Right ventricle myocardium superior (tissue), 1 donor: Measurements from ENCODE around the gene IL11RA. TPM values are rescaled to one million over a fixed set of nuclear protein-coding genes. Genes with fewer than 3 reads are reported as not detected.
"Not testable (repeated sequence)": the region's sequence is repeated elsewhere in the genome, so short reads cannot be mapped to it uniquely, and the experiment has no call there.

ENCODE experiments used
- ATAC-seq: fragments of 200-7000 bp; cut with Tn5 transposase; one replicate; pipeline ENCODE4 v1.9.1; 2020; ENCODE audit warnings: mild to moderate bottlenecking; ENCODE audit not compliant: poor library complexity
- DNase-seq: peaks from one replicate; pipeline ENCODE4 v3.0.0-alpha.2; 2020
- intact Hi-C: fragments of 100-400 bp; cut with DNase I; formaldehyde crosslinking; loops from one replicate; pipeline ENCODE4 v1.11.2; 2022
- total RNA-seq: library from RNA; stranded (reverse); fragmentation: NEBNext Ultra II Directional; extraction: Animal tissue kit (Norgen Biotek cat#: 25700); gene quantifications from one replicate; pipeline ENCODE4 v1.2.1, GENCODE V29; 2021
- donor health status: DM: no; HTN: yes; CAD: no; lungs with severe emphysema.

Gene IL11RA
- total RNA-seq, 1 donor from 2014 or later: 48.8 TPM

- no peak for DNase-seq
- intact Hi-C loops: no loop called here
- ATAC-seq: no peak
These were observed 24.0 kb upstream of the IL11RA start for GRCh38 chr9:34627716-34628655.

GRCh38 chr9:34628656-34629490 is 23.1 kb upstream of the IL11RA start, which contains the start of gene ARID3C:
Gene ARID3C (minus strand): TSS chr9:34629066. CDS start chr9:34628014, 1,052 bp downstream.
- intact Hi-C loops: no loop called here
- DNase-seq (no peak), ATAC-seq (peak; percentile 80)

DNA sequence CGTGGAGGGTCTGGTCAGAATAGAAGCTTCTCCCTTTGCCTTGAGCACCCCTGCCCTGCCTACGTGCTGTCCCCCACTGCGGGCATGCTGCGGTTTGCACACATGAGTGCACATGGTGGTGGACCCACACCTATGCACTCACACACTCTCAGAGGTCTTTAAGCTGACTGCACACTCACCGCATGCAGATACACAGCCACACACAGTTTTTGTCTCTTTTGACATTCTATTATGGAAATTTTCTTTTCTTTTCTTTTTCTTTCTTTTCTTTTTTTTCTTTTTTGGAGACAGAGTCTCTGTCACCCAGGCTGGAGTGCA is 22.5 kb upstream of the IL11RA start:
- ATAC-seq (no peak), DNase-seq (no peak)
- intact Hi-C loops: no loop called here

DNA sequence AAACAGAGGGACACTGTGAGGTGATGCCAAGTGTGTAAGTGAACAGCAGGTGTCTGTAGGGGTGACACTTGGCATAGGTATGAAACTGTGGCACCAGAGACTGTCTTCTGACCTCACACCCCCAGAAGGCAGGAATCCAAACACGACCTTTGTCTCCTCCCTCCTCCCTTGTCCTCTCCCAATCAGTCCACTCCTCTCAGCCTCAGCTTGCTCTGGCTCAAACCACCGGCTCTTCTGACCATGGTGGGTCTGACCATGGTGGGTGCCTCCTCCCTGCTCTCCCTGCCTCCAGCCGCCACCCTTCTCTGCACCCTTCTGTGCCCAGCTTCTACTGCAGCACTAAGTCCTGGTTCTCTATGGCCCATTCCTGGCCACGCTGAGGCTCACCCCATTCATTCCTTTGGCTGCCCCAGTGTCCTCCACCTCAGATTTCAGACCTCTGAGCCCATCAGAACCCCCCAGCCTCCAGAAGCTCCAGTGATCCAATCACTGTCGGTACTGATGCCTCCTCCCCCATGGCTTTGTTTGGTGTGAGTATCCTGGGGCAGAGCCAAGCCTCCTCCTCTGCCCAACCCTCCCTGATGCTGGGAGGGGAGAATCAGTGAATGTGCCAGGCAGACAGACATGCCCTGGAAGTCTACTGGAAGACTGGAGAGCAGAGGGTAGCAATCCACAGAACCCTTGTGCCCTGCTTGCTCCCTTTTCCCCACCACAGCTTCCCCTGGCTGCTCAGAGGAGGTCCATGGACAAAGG is 21.4 kb upstream of the IL11RA start:
- intact Hi-C loops: no loop called here
- ATAC-seq (no peak), DNase-seq (no peak)

- intact Hi-C loops: no loop called here
- ATAC-seq (no peak), DNase-seq (no peak)
These were observed 18.8 kb upstream of the IL11RA start for GRCh38 chr9:34633166-34633565.

- DNase-seq: peak; percentile 61
- intact Hi-C loops: no loop called here
- peak; percentile 30 for ATAC-seq
These were observed 18.0 kb upstream of the IL11RA start for GRCh38 chr9:34633851-34634550.

DNA sequence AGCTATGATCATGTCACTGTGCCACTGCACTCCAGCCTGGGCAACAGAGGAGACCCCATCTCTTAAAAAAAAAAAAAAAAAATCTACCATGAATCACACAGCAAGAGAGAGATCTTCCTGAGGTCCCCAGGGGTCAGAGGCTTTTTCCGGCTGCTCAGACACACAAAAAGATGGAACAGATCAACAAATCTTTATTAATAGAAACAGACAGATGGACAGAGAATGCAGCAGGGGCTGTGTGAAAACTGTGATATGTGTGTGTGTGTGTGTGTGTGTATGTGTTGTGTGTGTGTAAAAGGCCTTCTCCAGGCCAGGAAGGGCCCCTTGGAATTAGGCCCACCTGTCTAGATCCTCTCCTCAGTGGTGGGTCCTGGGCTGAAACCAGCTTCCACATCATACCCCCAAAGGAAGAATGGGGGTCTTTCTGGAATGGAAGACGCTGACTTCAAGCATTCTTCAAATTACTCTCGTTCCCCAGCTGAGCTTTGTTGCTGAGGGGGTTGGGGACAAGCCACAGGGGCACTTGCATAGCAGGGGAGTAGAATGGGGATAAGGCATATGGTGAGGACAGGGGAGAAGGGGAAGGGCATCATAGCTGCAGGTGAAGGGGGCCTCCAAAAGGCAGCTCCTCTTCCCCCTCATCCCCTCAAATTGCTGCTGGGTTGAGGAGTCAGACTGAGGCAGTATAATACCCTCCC is 17.3 kb upstream of the IL11RA start:
- intact Hi-C loops: no loop called here

GRCh38 chr9:34635556-34635955 is 16.4 kb upstream of the IL11RA start:
- intact Hi-C loops: no loop called here
- ATAC-seq (no peak), DNase-seq (no peak)

More for the DNA sequence above, 17.3 kb upstream of the IL11RA start:
- DNase-seq (no peak), ATAC-seq (no peak)

- ATAC-seq (no peak), DNase-seq (no peak)
- intact Hi-C loops: no loop called here
These were observed 15.1 kb upstream of the IL11RA start for GRCh38 chr9:34636791-34637355.

DNA sequence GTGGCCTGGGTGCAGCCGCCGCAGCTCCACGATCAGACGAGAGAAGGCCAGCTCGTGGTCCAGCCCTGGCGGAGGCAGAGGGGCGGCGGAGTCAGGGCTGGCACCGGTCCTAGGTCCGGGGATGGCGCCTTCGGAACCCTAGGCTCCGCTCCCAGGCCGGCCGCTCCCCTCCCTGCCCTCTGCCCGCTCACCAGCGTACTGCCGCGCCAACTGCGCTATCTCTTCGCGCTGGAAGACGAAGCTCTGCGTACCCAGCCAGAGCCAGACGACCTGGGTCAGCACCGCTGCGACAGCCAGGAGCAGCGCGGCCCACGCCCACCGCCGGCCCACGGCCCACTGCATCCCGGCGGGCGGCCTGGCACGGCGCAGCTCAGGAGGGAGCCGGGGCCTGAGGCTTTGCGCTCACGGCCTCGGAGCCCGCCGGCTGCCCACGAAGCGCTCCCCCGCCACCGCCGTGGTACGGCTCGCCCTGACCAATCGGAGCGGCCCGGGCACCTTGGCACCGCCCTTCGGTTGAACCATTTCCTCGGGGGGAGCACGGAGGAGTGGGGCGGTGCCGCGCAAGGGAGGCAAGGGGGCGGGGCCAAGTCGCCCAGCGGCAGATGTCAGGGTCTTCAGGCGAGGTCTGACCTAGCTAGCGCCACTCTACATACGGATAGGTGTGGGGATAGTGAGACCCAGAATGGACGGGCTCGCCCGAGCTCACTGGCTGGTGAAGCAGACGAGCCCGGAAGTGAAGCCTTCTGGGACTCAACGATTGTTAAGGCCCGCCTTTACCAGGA is 14.4 kb upstream of the IL11RA start, which contains the start of gene SIGMAR1:
TSS of gene SIGMAR1 (minus strand) at position 432 of the 782 bp plus-strand sequence. CDS start at position 342, 90 bp downstream.
- peak; percentile 98 for ATAC-seq
- DNase-seq: peak; percentile 95
- intact Hi-C loops: no loop called here

DNA sequence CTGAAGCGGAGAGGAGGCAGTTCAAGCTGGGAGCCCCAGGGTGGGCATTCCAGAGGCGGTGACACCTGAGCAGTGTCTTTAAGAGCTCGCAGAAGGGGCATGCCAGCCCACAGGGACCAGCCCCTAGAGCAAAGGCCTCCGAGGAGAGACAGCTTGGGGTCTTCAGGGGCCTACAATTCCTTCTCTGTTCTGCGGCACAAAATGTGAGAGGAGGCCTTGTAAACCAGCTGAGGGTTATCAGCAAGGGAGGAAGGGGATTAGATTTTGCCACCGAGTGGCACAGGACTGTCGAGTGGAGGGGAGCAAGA is 13.9 kb upstream of the IL11RA start:
- intact Hi-C loops: no loop called here
- no peak for ATAC-seq
- DNase-seq: no peak

- intact Hi-C loops, ATAC-seq, DNase-seq: not testable (repeated sequence)
These were observed 12.7 kb upstream of the IL11RA start for GRCh38 chr9:34639322-34639721.

- intact Hi-C loops: no loop called here
- ATAC-seq: no peak
- DNase-seq: no peak
These were observed 9.3 kb upstream of the IL11RA start for GRCh38 chr9:34642679-34643078.

- ATAC-seq: no peak
- no peak for DNase-seq
- intact Hi-C loops: no loop called here
These were observed 7.1 kb upstream of the IL11RA start for GRCh38 chr9:34644766-34645314.

- DNase-seq: peak; percentile 98
- intact Hi-C loops: no loop called here
- peak; percentile 87 for ATAC-seq
These were observed 5.5 kb upstream of the IL11RA start, which contains the start of gene GALT for GRCh38 chr9:34646211-34647083. Gene GALT (plus strand): TSS chr9:34646675. CDS start chr9:34646705, 30 bp downstream.

DNA sequence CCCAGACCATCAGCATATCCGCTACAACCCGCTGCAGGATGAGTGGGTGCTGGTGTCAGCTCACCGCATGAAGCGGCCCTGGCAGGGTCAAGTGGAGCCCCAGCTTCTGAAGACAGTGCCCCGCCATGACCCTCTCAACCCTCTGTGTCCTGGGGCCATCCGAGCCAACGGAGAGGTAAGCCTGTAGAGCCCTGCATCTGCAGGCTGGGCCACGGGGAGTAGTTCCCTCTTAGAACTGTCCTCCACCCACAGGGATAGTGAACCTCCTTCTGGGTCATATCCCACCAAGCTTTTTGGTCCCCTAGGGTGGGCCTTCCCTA is 4.9 kb upstream of the IL11RA start:
- intact Hi-C loops: no loop called here
- no peak for ATAC-seq
- no peak for DNase-seq
